IPS-18a (cell line): Measurements from ENCODE around the gene MAST4.

Experiments used
- H3K27ac ChIP-seq: one replicate; pipeline ENCODE4 v1.5.1; 2013; ENCODE audit warnings: low read length
- H3K27me3 ChIP-seq: one replicate; pipeline ENCODE4 v1.6.1; 2013; ENCODE audit warnings: mild to moderate bottlenecking, low read length; ENCODE audit not compliant: control insufficient read depth, insufficient read depth
- H3K36me3 ChIP-seq: one replicate; pipeline ENCODE4 v1.6.1; 2013; ENCODE audit warnings: low read depth, low read length; ENCODE audit not compliant: control insufficient read depth
- H3K4me1 ChIP-seq: one replicate; pipeline ENCODE4 v1.6.1; 2013; ENCODE audit warnings: low read depth, low read length; ENCODE audit not compliant: control insufficient read depth
- H3K4me3 ChIP-seq: one replicate; pipeline ENCODE4 v1.5.1; 2013; ENCODE audit warnings: low read length
- H3K9ac ChIP-seq: one replicate; pipeline ENCODE4 v1.6.1; 2013; ENCODE audit warnings: mild to moderate bottlenecking, low read length, moderate library complexity
- H3K9me3 ChIP-seq: one replicate; pipeline ENCODE4 v1.6.1; 2013; ENCODE audit warnings: low read depth, low read length; ENCODE audit not compliant: control insufficient read depth

The MAST4 gene

DNA sequence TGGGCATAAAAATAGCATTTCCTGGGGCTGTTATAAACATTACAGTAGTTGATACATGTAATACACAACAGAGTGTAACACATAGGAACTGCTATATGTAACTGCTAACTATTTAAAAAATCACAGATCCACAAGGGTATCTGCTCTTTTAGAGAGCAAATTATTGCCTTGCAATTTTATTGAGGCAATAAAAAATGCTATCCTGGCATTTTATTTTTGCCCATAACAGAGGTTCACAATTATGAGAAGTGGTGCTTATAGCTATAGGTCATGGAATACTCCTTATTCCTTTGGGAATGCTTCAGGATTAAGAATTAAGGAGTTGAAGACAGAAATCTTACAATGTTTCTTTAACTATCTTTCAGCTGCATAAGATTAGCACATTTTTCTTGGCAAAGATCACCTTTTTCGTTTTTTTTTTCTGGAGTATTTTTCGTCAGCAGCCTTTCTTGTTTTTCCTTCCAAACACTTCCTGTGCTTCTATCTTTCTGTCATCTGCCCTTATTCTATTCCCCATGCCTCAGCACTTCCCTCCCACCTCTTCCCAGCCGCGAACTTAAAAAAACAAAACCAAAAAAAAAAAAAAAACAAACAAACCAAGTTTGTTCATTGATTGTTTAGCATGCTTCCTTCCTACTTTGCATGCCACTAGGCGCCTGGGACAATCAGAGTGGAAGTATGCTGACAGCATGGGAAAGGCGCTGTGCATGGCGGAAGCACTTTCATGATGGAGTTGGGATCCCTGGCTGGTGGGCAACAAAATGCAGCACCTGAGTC, 264.2 kb downstream of the MAST4 start:
- Histone ChIP-seq H3K9ac (no peak overlapping the region), H3K27me3 (no peaks in the 10 kb centered on the region), H3K9me3 (no peaks in the 10 kb centered on the region), H3K36me3 (no peaks in the 10 kb centered on the region), H3K4me1 (peaks cover 26% of the 10 kb centered on the region), H3K4me3 (no peak overlapping the region), H3K27ac (no peak overlapping the region)

DNA sequence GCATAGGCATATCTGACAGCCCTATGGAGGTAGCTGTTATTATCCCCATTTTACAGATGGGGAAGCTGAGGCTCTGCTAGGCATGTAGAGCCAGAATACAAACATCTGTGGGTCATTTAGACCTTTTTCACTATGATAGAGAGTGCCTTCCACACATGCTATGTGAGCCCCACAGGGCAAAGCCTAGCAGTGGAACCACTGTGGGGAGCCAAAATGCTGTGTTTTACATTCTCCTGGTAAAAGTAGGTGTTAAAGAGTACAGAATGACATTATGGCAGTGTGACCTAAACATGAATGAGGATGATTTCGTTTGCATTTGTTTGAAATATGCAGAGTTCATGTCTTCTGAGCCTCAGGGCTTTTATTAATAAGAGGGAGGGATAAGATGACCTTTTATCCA, 265.2 kb downstream of the MAST4 start:
- no peaks in the 10 kb centered on the region for H3K9me3 ChIP-seq
- peaks cover 26% of the 10 kb centered on the region for H3K4me1 ChIP-seq
- no peak overlapping the region for H3K9ac ChIP-seq
- H3K4me3 ChIP-seq: no peak overlapping the region
- no peaks in the 10 kb centered on the region for H3K36me3 ChIP-seq
- H3K27ac ChIP-seq: no peak overlapping the region
- no peaks in the 10 kb centered on the region for H3K27me3 ChIP-seq

DNA sequence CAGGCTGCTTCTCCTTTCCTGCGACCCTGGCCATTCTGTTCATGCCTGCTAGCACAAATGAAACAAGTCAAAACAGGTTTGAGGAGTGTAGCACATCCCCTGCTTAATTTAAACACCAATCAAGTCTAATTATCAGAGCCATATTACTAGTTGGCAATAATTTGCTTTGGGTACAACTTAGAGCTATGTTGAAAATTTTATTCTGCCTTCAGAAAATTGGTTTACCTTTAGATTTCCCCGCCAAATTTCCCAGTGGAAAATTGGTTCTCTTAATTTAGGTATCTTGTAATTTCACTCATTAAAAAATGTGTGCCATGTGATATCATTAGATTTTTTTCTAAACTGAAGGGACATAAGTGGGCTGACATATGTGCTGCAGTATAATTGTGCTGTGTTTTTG, 265.8 kb downstream of the MAST4 start:
- Histone ChIP-seq H3K4me3 (no peak overlapping the region), H3K27ac (no peak overlapping the region), H3K4me1 (peaks cover 26% of the 10 kb centered on the region), H3K36me3 (no peaks in the 10 kb centered on the region), H3K9me3 (no peaks in the 10 kb centered on the region), H3K27me3 (no peaks in the 10 kb centered on the region), H3K9ac (no peak overlapping the region)

DNA sequence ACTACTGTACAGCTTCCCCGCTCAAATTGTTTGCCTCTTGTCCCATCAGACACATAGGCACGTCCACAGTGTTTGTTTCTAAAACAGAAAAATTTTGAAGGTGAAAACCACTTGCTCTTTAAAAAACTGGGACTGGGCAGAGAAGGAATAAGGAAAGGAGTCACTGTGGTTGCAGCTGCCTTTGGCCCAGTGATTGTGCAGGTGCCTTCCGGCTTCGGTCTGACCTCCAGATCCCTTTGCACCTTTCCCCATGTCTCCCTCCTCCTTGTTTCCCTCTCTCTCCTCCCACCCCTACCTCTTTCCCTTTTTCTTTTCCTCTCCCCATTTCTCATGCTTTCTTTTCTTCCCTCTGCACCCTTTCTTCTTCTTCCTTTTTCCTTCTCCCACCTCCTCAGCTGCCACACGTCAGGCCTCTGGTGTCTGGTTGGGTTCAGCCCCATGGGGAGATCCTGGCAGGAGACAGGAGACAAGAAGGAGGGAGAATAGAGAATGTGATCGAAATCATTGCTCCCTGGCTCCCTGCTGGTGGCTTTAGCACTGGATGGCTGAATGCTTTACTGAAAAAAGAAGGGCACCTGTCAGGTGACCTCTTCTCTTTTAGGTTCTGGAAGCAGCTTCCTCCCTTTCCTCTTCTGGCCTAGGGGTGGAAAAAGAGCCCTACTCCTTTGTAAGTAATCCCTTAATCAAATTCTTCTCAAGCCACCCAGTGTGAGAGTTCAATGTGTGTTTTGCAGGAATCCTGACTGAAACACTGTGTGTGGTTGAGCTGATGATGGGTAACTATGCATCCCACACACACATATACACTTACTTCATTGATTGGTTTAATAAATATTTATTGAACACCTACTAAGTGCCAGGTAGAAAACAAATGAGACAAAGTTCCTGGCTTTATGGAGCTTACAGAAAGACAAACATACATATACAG, 267.3 kb downstream of the MAST4 start:
- no peak overlapping the region for H3K27ac ChIP-seq
- H3K4me1 ChIP-seq: peaks cover 26% of the 10 kb centered on the region

DNA sequence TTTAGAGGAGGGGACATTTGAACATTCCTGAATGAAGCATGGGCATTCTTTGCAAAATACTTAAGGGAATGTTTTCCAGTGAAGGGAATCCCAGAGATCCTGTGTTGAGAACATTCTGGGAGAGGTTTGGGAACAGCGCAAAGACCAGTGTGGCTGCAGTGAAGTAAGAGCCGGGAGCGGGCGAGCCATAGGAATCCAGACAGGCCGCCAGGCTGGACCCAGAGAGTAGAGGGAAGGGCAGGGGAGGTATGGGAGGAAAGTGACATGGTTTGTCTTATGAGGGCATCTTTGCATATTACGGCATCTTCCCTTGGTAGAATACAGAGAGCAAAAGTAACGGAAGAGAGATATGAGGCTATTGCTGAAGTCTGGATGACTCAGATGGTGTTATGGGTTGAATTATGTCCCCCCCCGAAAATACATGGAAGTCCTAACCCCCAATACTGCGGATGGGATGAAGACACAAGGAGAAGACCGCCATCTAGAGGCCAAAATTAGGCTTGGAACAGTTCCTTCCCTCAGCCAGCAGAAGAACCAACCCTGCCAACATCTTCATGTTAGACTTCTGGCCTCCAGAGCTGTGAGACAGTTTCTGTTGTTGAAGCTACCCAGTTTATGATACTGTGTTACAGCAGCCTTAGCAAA, 268.2 kb downstream of the MAST4 start:
- H3K9me3 ChIP-seq: no peaks in the 10 kb centered on the region
- H3K27ac ChIP-seq: no peak overlapping the region
- peak overlapping the region; percentile 34 for H3K4me3 ChIP-seq
- no peak overlapping the region for H3K9ac ChIP-seq
- H3K36me3 ChIP-seq: no peaks in the 10 kb centered on the region
- H3K27me3 ChIP-seq: no peaks in the 10 kb centered on the region
- H3K4me1 ChIP-seq: peaks cover 26% of the 10 kb centered on the region

More for the DNA sequence above, 267.3 kb downstream of the MAST4 start:
- Histone ChIP-seq H3K9ac (no peak overlapping the region), H3K9me3 (no peaks in the 10 kb centered on the region), H3K36me3 (no peaks in the 10 kb centered on the region), H3K4me3 (no peak overlapping the region), H3K27me3 (no peaks in the 10 kb centered on the region)

DNA sequence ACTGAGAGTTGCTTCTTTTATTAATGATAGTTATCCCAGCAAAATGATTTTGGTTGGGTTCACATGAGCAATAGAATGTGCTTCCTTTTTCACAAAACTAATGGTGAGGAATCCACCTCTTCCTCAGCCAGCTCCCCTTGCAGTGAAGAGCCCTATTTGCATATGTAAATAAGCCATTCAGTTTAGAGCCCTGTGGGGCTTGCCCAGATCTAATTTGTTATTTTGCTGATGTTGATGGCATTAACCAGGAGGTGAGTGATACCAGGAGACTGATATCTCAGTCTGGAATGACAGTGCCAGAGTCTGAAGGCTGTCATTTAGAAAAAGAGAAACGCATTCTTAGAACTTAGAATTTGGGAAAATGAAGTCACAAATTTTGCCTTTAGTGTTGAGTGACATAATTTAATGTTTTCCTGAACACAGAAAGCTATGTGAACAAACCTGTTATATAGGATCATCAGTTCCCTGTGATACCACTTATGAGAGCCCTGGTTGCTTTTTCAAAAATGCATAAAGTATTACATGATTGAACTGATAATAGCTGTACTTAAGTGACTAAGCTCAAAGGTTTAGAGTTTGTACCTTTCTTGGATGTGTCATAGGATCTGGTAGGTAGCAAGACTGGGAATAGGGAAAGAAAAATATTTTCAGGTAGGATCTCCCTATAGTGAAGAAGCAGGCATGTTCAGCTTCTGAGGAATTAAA, 271.6 kb downstream of the MAST4 start:
- Histone ChIP-seq H3K9ac (no peak overlapping the region), H3K27me3 (no peaks in the 10 kb centered on the region), H3K4me3 (no peak overlapping the region), H3K27ac (no peak overlapping the region), H3K9me3 (no peaks in the 10 kb centered on the region), H3K36me3 (no peaks in the 10 kb centered on the region), H3K4me1 (peaks cover 21% of the 10 kb centered on the region)

DNA sequence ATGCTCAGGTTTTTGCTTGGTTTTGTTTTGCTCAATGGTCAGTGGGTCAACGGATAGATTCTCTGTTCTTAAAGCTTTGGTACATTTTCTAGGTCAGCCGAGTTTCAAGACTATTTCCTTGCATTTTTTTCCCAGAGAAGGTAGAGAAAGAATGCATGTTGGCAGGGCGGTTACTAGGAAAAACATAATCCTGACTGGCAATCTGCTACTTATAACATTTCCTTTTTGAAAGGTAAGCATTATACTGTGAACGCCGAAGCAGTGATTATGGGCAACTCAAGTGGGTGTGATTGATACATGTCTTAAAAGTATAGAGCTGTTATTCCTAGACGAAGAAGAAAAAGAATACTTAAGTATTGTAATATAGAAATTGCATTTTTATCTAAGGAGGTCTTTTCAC, 273.2 kb downstream of the MAST4 start:
- Histone ChIP-seq H3K9ac (no peak overlapping the region), H3K9me3 (no peaks in the 10 kb centered on the region), H3K27ac (no peak overlapping the region), H3K27me3 (no peaks in the 10 kb centered on the region), H3K36me3 (no peaks in the 10 kb centered on the region), H3K4me3 (no peak overlapping the region), H3K4me1 (peaks cover 5% of the 10 kb centered on the region)

DNA sequence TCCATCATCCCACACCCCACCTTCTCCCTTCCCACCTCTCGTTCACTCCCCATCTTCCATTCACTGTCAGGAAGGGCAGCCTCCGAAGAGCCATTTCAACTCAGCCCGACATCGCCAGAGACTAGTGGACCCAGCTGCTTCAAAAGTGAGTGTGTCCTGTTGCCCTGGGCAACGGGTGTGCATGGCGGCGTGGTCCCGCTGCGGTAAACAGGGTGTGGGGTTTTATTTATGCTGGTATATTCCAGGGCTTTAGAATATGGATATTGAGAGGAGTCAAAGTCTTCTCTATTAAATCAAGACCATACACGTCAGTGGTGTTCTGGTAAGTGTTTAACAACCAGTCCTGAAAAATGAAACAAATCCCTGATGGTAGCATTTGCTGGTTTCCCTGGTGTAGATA, 274.5 kb downstream of the MAST4 start:
- Histone ChIP-seq H3K4me3 (no peak overlapping the region), H3K27ac (no peak overlapping the region), H3K36me3 (no peaks in the 10 kb centered on the region), H3K9me3 (no peaks in the 10 kb centered on the region), H3K9ac (no peak overlapping the region), H3K4me1 (peaks cover 4% of the 10 kb centered on the region), H3K27me3 (no peaks in the 10 kb centered on the region)

DNA sequence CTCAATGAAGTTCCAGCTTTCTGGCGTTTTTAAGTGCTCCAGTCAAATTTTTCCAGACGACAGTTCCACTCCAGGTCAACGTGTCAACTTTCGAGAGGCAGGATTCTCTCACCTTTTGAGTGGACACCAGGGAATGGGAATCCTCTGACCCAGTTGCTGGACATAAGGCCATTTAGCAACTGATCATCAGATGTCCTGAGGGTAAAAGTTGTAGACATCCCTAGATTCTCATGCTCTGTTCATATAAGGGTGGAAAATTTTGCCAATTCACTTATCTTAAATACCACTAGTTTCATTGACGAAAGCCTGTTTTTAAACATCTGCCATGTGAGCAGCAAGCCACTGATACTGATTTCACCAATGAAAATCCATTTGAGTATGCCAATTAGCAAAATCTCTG, 275.5 kb downstream of the MAST4 start:
- no peaks in the 10 kb centered on the region for H3K9me3 ChIP-seq

DNA sequence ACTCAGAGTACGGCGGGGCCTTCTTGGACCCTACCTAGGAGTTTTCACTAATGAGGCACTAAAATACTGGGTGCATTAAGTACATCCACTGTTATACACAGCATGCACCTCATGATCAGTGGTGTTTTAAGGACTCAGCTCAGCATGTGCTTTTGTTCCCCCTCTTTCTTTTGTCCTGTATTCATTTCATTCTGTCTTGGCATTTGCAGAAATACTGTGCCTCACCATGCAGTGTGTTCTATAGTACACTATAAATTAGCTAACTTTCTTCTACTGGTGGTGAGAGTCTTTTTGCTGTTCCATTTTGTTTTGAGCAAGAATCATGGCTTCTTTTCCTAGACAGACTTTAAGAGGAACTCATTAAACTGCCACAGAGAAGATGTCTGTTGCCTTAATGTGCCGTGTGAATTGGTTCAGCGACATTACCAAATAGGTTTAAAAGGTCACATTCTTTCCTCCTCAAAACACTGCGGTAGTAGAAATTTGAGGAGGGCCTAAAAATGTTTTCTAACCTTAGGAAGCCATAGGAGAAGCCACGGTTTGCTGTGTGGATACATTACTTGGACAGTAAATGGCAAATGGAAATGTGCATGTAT, 276.6 kb downstream of the MAST4 start:
- Histone ChIP-seq H3K27me3 (no peaks in the 10 kb centered on the region), H3K36me3 (no peaks in the 10 kb centered on the region), H3K9ac (no peak overlapping the region), H3K4me1 (peaks cover 4% of the 10 kb centered on the region), H3K9me3 (no peaks in the 10 kb centered on the region), H3K27ac (no peak overlapping the region), H3K4me3 (no peak overlapping the region)

More for the DNA sequence above, 275.5 kb downstream of the MAST4 start:
- Histone ChIP-seq H3K4me3 (no peak overlapping the region), H3K27me3 (no peaks in the 10 kb centered on the region), H3K36me3 (no peaks in the 10 kb centered on the region), H3K27ac (no peak overlapping the region), H3K4me1 (peaks cover 4% of the 10 kb centered on the region), H3K9ac (no peak overlapping the region)

DNA sequence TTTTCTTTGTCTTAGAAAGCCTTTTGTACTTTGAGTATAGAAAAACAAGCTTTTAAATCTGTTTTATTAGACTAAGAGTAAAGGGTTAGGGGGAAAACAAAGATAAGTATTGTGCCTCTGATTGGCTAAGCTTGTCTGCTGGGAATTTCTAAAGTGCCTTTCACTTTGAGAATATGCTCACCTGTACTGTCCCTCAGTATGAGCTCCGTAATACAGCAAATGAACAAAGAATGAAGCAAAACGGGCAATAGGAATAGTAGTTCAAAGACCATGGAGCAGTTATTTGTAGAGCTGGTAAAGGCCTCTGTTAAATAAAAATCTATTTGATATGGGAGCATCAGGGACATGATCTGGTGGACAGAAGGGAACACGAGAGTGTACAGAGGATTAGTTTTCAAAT, 277.8 kb downstream of the MAST4 start:
- H3K4me1 ChIP-seq: peaks cover 4% of the 10 kb centered on the region
- H3K36me3 ChIP-seq: no peaks in the 10 kb centered on the region
- H3K27ac ChIP-seq: no peak overlapping the region
- no peaks in the 10 kb centered on the region for H3K9me3 ChIP-seq
- no peaks in the 10 kb centered on the region for H3K27me3 ChIP-seq
- H3K9ac ChIP-seq: no peak overlapping the region
- no peak overlapping the region for H3K4me3 ChIP-seq
